Esophagus squamous epithelium (tissue), 4 donors: Measurements from ENCODE around the gene VKORC1.

Experiments used
- CTCF ChIP-seq, 6 experiments: fragments of 450-650 bp in 4 of 6; fragments of 200-600 bp in 2 of 6; sonication (generic) in 2 of 6; IDR thresholded peaks; one replicate each; pipeline ENCODE4 v1.5.1; 2016 to 2019; ENCODE audit warnings: antibody characterized with exemption in 6 of 6, mild to moderate bottlenecking in 4 of 6, moderate library complexity in 4 of 6
- POLR2A ChIP-seq, 4 donors: fragments of 450-650 bp; IDR thresholded peaks; one replicate each; pipeline ENCODE4 v1.6.1; 2017; ENCODE audit warnings: antibody characterized with exemption in 4 of 4, mild to moderate bottlenecking in 4 of 4, moderate library complexity in 3 of 4

- TF ChIP-seq CTCF (IDR thresholded peaks at IDR 0.05) = no peak
- TF ChIP-seq POLR2A (IDR thresholded peaks at IDR 0.05) = no peak
Measured at GRCh38 chr16:31084584-31085302, 9.9 kb downstream of the VKORC1 start.
